GM12878 (cell line): Measurements from ENCODE around the gene RAD18. TPM values are rescaled to one million over a fixed set of nuclear protein-coding genes. Genes with fewer than 3 reads are reported as not detected.

Source experiments
- ATAC-seq: fragments of 200-7000 bp; cut with Tn5 transposase; 3 replicates; pipeline ENCODE4 v1.9.1; 2020; ENCODE audit warnings: mild to moderate bottlenecking, moderate library complexity
- BruUV-seq: library from RNA; stranded (reverse); fragments of 400-500 nt; replicated peaks from 2 replicates; lab custom pipeline; 2021; lab: Mats Ljungman, UMichigan
- CTCF ChIA-PET: fragments of 300-600 bp; sonication (Branson Sonifier 250); formaldehyde crosslinking; extraction: SDS; loops from one replicate; lab custom pipeline; 2021; ENCODE audit warnings: inconsistent platforms; lab: Yijun Ruan, JAX
- POLR2A ChIA-PET: fragments of 350-600 bp; formaldehyde crosslinking; extraction: SDS; loops from one replicate; lab custom pipeline; 2021; ENCODE audit warnings: inconsistent platforms; lab: Charles Lee
- RAD21 ChIA-PET: fragments of 300-600 bp; sonication (Branson Sonifier 250); formaldehyde crosslinking; loops from one replicate; lab custom pipeline; 2023; ENCODE audit warnings: antibody characterized with exemption; ENCODE audit not compliant: unreplicated experiment; lab: Charles Lee
- SMC1A ChIA-PET: fragments of 300-600 bp; sonication (Branson Sonifier 250); formaldehyde crosslinking; loops from one replicate; lab custom pipeline; 2023; ENCODE audit not compliant: unreplicated experiment, uncharacterized antibody; lab: Charles Lee
- DNase-seq: peaks from one replicate; pipeline ENCODE4 v3.0.0-alpha.2; 2011; ENCODE audit warnings: low read depth, low spot score
- FAIRE-seq: peaks from 3 replicates; lab custom pipeline; 2011; peaks lifted over from hg19 to GRCh38; lab: Jason Lieb, UNC
- H2AFZ ChIP-seq: 2 replicates; pipeline ENCODE4 v1.6.0; 2011; ENCODE audit warnings: low read depth, low read length, control low read depth; ENCODE audit not compliant: control insufficient read depth
- H3K27ac ChIP-seq: 2 replicates; pipeline ENCODE4 v1.5.1; 2011; ENCODE audit warnings: control low read depth; ENCODE audit not compliant: control insufficient read depth, insufficient read depth
- H3K27me3 ChIP-seq, 2 experiments: replicated peaks in 1 of 2; 2 replicates each; pipeline versions ENCODE4 v1.6.0 to v1.6.1; 2011; ENCODE audit warnings: low read length in 1 of 2; ENCODE audit not compliant: control insufficient read depth in 2 of 2, insufficient read depth in 2 of 2
- H3K36me3 ChIP-seq, 2 experiments: 2 replicates each; pipeline ENCODE4 v1.5.1; 2011; ENCODE audit warnings: low read length in 1 of 2; ENCODE audit not compliant: control insufficient read depth in 2 of 2, insufficient read depth in 2 of 2
- H3K4me1 ChIP-seq: 2 replicates; pipeline ENCODE4 v1.6.1; 2011; ENCODE audit warnings: mild to moderate bottlenecking, low read length, moderate library complexity, mixed read lengths; ENCODE audit not compliant: control insufficient read depth, insufficient read depth
- H3K4me2 ChIP-seq: 2 replicates; pipeline ENCODE4 v1.6.0; 2011; ENCODE audit warnings: control low read depth; ENCODE audit not compliant: control insufficient read depth, insufficient read depth
- H3K4me3 ChIP-seq: fragments of 200-600 bp; sonication (generic); 2 replicates; pipeline ENCODE4 v1.5.1; 2016
- H3K79me2 ChIP-seq: 2 replicates; pipeline ENCODE4 v1.6.0; 2011; ENCODE audit warnings: low read length; ENCODE audit not compliant: control insufficient read depth, insufficient read depth
- H3K9ac ChIP-seq: 2 replicates; pipeline ENCODE4 v1.8.0; 2011; ENCODE audit warnings: low read length, control low read depth, mixed read lengths; ENCODE audit not compliant: control insufficient read depth, insufficient read depth
- H3K9me3 ChIP-seq: replicated peaks from 3 replicates; pipeline ENCODE4 v1.5.1; 2011; ENCODE audit warnings: mild to moderate bottlenecking, low read length; ENCODE audit not compliant: control insufficient read depth, insufficient read depth
- H4K20me1 ChIP-seq: 2 replicates; pipeline ENCODE4 v1.6.0; 2011; ENCODE audit not compliant: control insufficient read depth, insufficient read depth
- ELK1 ChIP-seq: IDR thresholded peaks from 2 replicates; pipeline ENCODE4 v1.6.1; 2012; ENCODE audit warnings: low read depth, low read length, improper control_type of control experiment
- HSF1 ChIP-seq: fragments of 150-350 bp; IDR thresholded peaks from 2 replicates; pipeline ENCODE4 v1.6.1; 2014; ENCODE audit warnings: mild to moderate bottlenecking, low read depth, low read length
- ZNF217 ChIP-seq: fragments of 450-650 bp; IDR thresholded peaks from 2 replicates; pipeline ENCODE4 v1.6.1; 2017; ENCODE audit warnings: antibody characterized with exemption, mild to moderate bottlenecking
- WGBS: methylation state at CpG from one replicate; pipeline ENCODE4 v1.1.6; 2016; ENCODE audit warnings: low lambda C conversion rate; ENCODE audit not compliant: insufficient replicate concordance, insufficient coverage; ENCODE audit errors: missing lambda C conversion rate; 5-methylcytosine and 5-hydroxymethylcytosine counted together
- in situ Hi-C: fragments of 300-500 bp; cut with MboI; formaldehyde crosslinking; loops from 9 replicates; pipeline ENCODE4 v1.14.3; 2018; ENCODE audit warnings: mixed read lengths
- intact Hi-C: fragments of 100-400 bp; cut with micrococcal nuclease; formaldehyde crosslinking; loops from one replicate; pipeline ENCODE4 v1.14.2; 2022; ENCODE audit not compliant: unreplicated experiment
- polyA plus RNA-seq, 11 experiments: library from polyadenylated mRNA; depleted of rRNA in 4 of 11; unstranded in 6 of 11; stranded (reverse) in 5 of 11; fragments of >200 nt; fragmentation: Nextera tagmentation in 4 of 11; fragmentation: Illumina TruSeq in 1 of 11; extraction: Ambion mirVana in 4 of 11; extraction: Trizol in 1 of 11; gene quantifications; 1 replicate in 1 of 11; 2 replicates in 10 of 11; pipeline versions ENCODE4 v1.2.1 to v1.2.3, GENCODE V29; 2011 to 2016; ENCODE audit warnings: inconsistent platforms in 2 of 11, missing spikeins in 2 of 11, low read depth in 1 of 11
- total RNA-seq, 4 experiments: library from RNA; depleted of rRNA in 3 of 4; stranded (reverse); fragments of >200 nt in 3 of 4; fragmentation: Illumina TruSeq in 1 of 4; extraction: Trizol in 1 of 4; gene quantifications; 2 replicates each; pipeline versions ENCODE4 v1.2.1 to v1.2.3, GENCODE V29; 2013 to 2021

The RAD18 gene
- total and polyA plus RNA-seq, 10 of the 15 experiments (the other 5 are each of a cell fraction or from before 2014, with no cell fraction given), result 8.7 to 38.6 (median 19.2) TPM

- ChIA-PET SMC1A (no interaction called here), RAD21 (no interaction called here), CTCF (interaction anchor here (2.3 kb wide), 1 partner anchor 9 kb away, joined by 7 read pairs; no protein-coding TSS in a partner anchor), POLR2A (no interaction called here)
- Histone ChIP-seq H3K27ac (no peak overlapping the region), H2AFZ (no peak overlapping the region), H3K36me3 (no peaks in the 10 kb centered on the region), H3K4me1 (no peaks in the 10 kb centered on the region), H3K4me2 (no peak overlapping the region), H4K20me1 (no peaks in the 10 kb centered on the region), H3K79me2 (no peaks in the 10 kb centered on the region), H3K9ac (no peak overlapping the region), H3K9me3 (no peaks in the 10 kb centered on the region; the same call in 2 of the 3 replicates), H3K27me3 (peaks cover 0 to 2% of the 10 kb centered on the region in 2 experiments; a peak in 3 of 4 replicates), H3K4me3 (no peak overlapping the region)
- TF ChIP-seq HSF1 (no peak), ELK1 (no peak), ZNF217 (no peak)
- no peak for ATAC-seq
- no peak for DNase-seq
- 23% methylated on average over 6 of the region's 6 CpGs for WGBS
- in situ Hi-C loops, result no loop called here
- no TSS peak for BruUV-seq
- intact Hi-C loops, result no loop called here
- no peak for FAIRE-seq
These were observed 17.5 kb upstream of the RAD18 start for GRCh38 chr3:8980756-8981257.
